HG03460 (cell line): ENCODE measurements around the gene UBE2R2.
"Not testable (repeated sequence)": the region's sequence is repeated elsewhere in the genome, so short reads cannot be mapped to it uniquely, and the experiment has no call there.

Experiments used
- ATAC-seq: cut with Tn5 transposase; IDR thresholded peaks from one replicate; pipeline ENCODE4 v1.9.1; 2021; ENCODE audit not compliant: unreplicated experiment

The UBE2R2 gene

GRCh38 chr9:33837138-33837537, 20.2 kb downstream of the UBE2R2 start:
- no peak for ATAC-seq

DNA sequence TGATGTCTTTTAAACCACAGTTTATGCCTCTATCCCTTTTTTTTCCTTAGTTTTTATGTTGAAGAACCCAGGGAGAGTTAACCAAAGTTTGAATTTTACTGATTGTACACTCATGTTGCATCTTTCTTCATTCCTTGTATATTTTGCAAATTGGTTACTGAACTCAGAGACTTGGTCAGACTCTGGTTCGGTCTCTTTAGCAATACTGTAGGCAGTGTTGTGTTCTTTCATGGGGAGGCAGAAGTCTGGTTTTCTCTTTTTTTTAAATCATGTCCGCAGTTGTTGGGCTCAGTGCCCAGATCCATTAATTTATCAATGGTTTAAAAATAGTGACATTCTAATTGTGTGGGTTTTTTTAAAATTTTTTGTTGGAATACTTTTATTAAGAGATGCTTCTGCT, 23.4 kb downstream of the UBE2R2 start:
- ATAC-seq = no peak

- ATAC-seq = no peak
Observed at GRCh38 chr9:33843312-33843961, 26.5 kb downstream of the UBE2R2 start.

DNA sequence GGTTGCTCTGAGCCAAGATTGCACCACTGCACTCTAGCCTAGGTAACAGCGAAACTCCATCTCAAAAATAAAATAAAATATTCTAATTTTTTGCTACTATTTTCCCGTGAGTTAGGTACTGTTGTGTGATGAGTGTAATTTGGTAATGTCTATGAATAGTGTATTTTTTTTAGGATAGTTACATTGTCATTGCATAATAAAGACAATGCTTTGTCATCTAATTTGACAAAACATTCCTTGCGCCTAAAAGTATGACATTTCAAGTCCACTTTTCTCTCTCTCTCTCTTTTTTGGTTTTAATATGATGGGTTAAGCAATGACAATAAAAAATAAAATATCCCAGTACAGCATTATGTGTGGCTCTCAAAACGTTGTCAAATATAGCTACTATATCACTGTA, 29.3 kb downstream of the UBE2R2 start:
- ATAC-seq = no peak

- ATAC-seq = not testable (repeated sequence)
Observed at GRCh38 chr9:33847894-33848205, 30.9 kb downstream of the UBE2R2 start.

- no peak for ATAC-seq
Observed at GRCh38 chr9:33850267-33850629, 33.3 kb downstream of the UBE2R2 start.

GRCh38 chr9:33850677-33851076, 33.7 kb downstream of the UBE2R2 start:
- no peak for ATAC-seq

DNA sequence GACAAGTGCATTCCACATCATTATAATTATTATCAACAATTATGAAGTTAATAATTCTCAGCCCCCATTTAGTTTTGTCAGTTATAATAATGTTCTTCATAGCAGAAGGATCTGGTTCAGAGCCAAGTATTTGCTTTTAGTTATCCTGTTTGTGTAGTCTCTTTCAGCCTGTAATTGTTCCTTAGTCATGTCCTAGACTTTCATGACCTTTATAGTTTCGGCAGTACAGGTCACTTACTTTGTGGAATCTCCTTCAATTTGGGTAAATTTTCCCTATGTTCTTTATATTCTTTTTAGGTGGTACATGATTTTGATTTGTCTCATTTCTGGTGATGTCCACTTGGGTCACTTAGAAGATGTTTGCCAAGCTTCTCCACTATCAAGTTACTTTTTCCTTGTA, 34.3 kb downstream of the UBE2R2 start:
- ATAC-seq = no peak

DNA sequence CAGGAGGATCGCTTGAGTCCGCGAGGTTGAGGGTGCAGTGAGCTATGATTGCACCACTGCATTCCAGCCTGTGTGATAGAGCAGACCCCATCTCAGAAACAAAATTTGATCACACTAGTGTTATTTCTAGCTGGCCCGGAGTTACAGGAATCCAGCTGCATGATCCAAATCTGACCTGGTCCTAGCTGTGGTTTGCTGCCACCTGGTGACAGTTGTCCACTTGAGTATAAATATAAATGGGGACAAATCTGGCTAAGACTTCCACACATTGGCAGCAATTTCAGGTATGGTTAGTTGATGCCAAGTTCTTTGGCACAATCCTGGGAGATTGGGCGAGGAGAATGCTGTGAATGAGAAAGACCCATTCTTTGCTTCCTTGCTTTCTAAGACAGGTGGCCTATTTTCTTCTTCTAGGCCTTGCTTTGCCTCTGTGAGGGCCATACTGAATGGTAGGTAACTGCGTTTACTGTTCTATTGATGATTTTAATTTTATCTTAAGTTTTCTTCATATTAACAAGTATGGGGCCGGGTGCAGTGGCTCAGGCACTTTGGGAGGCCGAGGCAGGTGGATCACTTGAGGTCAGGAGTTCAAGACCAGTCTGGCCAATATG, 35.4 kb downstream of the UBE2R2 start:
- ATAC-seq = no peak

DNA sequence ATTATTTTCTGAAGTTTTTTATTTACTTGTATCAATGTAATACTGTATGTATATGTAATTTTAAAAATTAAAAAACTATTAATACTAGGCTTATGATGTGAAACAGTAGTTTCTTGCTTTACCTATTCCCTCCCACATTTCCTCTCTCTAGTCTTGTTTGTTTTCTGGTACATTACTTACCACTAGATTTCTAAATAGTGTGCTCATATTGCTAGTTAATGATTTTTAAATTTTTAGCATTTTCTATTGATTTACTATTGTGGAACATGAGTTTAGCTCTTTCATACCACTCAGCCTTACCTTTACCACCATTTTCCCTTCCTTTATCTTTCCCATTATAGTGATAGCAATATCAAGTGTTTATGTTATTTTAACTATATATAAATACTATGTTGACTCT, 39.3 kb downstream of the UBE2R2 start:
- no peak for ATAC-seq

- ATAC-seq = no peak
Observed at GRCh38 chr9:33858423-33858822, 41.5 kb downstream of the UBE2R2 start.

DNA sequence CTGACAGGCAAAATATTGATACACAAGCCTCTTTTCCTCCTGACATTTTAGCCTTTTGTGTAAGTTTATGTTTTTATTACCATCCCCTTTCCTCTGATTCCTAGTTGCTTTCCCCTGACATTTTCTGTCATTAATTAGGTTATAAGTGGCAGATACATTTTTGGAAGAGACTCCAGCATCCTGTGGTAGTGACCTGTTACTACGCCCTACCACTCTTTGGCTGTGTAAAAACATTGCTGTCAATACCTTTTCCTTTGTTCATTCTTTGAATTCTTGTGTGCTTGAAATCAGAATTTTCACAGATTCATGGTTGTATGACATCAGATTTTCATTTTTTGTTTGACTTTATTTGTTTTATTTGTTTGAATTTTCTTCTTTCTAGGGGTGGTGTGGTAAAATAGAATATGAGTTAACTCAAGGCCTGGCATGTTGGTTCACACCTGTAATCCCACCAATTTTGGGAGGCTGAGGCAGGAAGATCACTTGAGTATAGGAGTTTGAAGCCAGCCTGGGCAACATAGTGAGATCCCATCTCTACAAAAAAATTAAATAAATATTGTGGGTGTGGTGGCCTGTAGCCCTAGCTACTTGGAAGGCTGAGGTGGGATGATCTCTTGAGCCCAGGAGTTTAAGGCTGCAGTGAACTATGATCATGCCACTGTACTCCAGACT, 43.4 kb downstream of the UBE2R2 start:
- ATAC-seq = no peak

- ATAC-seq = no peak
Observed at GRCh38 chr9:33861917-33862453, 45.0 kb downstream of the UBE2R2 start.

DNA sequence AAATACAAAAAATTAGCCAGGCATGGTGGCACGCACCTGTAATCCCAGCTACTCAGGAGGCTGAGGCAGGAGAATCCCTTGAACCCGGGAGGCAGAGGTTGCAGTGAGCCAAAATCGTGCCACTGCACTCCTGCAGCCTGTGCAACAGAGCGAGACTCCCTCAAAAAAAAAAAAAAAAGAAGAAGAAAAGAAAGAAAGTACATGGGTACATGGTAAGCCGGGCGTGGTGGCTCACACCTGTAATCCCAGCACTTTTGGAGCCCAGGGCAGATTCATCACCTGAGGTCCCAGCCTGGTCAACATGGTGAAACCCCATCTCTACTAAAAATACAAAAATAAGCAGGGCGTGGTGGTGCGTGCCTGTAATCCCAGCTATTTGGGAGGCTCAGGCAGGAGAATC, 46.1 kb downstream of the UBE2R2 start:
- ATAC-seq = not testable (repeated sequence)

GRCh38 chr9:33867747-33868439, 50.9 kb downstream of the UBE2R2 start:
- no peak for ATAC-seq

- ATAC-seq = no peak
Observed at GRCh38 chr9:33868440-33868973, 51.5 kb downstream of the UBE2R2 start.

GRCh38 chr9:33869243-33869642, 52.3 kb downstream of the UBE2R2 start:
- not testable (repeated sequence) for ATAC-seq

DNA sequence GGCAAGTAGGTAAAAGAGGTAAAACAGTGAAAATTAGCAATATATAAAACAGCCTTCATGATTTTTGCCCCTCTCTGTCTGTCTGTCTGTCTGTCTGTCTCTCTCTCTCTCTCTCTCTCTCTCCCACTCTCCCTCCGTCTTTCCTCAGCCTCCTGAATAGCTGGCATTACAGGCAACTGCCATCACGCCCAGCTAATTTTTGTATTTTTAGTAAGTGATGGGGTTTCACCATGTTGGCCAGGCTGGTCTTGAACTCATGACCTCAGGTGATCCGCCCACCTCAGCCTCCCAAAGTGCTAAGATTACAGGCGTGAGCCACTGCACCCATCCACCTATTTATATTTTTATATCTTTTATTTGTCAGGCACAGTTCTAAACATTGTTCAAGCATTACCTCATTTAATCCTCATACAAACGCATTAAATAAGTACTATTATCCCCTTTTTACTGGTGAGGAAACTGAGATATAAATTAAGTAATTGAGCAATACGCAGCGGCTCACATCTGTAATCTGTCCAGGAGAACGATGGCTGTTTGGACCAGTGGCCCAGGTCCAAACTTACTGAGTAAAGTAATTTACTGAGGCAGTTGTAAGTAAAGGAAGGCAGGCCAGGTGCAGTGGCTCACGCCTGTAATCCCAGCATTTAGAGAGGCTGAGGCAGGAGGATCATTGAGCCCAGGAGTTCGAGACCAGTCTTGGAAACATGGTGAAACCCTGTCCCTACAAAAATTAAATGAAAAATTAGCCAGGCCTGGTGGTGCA, 60.9 kb downstream of the UBE2R2 start:
- ATAC-seq = no peak

- no peak for ATAC-seq
Observed at GRCh38 chr9:33878691-33879366, 61.9 kb downstream of the UBE2R2 start.
